GM10266 (cell line): ENCODE data around the gene SPAG4.

Experiments used
- DNase-seq: peaks from one replicate; pipeline ENCODE4 v3.0.0; 2012; ENCODE audit errors: extremely low spot score
- TF ChIP-seq, protein P1 (sequence below): IDR thresholded peaks from 2 replicates; pipeline ENCODE4 v1.5.1; 2012; ENCODE audit warnings: mild to moderate bottlenecking, low read depth; ENCODE audit not compliant: control insufficient read depth, insufficient read depth; ENCODE audit errors: missing control alignments

The SPAG4 gene

GRCh38 chr20:35615667-35616464 lies at the start of gene SPAG4:
Gene SPAG4, plus strand, starts transcription at chr20:35615829. Its CDS starts 175 bp downstream, at chr20:35616004.
- TF ChIP-seq, protein P1, sequence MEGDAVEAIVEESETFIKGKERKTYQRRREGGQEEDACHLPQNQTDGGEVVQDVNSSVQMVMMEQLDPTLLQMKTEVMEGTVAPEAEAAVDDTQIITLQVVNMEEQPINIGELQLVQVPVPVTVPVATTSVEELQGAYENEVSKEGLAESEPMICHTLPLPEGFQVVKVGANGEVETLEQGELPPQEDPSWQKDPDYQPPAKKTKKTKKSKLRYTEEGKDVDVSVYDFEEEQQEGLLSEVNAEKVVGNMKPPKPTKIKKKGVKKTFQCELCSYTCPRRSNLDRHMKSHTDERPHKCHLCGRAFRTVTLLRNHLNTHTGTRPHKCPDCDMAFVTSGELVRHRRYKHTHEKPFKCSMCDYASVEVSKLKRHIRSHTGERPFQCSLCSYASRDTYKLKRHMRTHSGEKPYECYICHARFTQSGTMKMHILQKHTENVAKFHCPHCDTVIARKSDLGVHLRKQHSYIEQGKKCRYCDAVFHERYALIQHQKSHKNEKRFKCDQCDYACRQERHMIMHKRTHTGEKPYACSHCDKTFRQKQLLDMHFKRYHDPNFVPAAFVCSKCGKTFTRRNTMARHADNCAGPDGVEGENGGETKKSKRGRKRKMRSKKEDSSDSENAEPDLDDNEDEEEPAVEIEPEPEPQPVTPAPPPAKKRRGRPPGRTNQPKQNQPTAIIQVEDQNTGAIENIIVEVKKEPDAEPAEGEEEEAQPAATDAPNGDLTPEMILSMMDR, result no peak
- peak; percentile 100 for DNase-seq

- DNase-seq, result no peak
- TF ChIP-seq, protein P1, result no peak
Observed at GRCh38 chr20:35568645-35569044, 47.0 kb upstream of the SPAG4 start.

DNA sequence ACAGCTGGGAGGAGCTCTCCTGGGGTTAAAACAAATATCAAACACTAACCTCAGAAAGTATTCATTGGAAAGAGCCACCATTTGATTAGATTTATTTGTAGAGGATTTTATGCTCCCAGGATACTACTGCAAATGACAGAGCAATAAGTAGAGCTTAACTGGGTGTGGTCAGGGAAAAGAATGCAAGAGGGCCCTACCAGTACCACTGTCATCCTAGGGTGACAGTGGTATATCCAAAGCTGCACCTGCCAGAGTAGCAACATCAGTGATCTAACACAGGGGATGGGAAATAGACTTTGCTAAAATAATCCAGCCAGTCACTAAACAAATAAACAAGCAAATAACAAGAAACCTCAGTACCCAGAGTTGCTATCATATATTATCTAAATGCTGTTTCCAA lies 44.1 kb upstream of the SPAG4 start:
- DNase-seq, result no peak
- TF ChIP-seq, protein P1, result no peak

GRCh38 chr20:35572838-35573237 lies 42.8 kb upstream of the SPAG4 start:
- DNase-seq, result no peak
- TF ChIP-seq, protein P1, result no peak

- DNase-seq, result no peak
- TF ChIP-seq, protein P1, result no peak
Observed at GRCh38 chr20:35575958-35576357, 39.7 kb upstream of the SPAG4 start.

- DNase-seq, result no peak
- TF ChIP-seq, protein P1, result no peak
Observed at GRCh38 chr20:35576816-35577215, 38.8 kb upstream of the SPAG4 start.

DNA sequence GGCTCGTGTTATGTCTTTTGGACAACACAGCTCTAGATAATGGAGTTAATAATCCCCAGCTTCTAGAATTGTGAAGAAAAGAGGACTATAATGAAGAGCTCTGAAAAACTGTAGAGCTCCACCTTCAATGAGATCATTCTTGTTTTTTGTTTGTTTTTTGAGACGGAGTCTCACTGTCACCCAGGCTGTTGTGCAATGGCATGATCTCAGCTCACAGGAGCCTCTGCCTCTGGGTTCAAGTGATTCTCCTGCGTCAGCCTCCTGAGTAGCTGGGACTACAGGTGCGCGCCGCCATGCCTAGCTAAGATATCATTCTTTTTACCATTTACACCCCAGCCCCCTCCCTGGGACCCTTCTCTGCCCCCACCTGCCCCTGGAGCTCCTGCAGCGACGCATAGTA lies 37.2 kb upstream of the SPAG4 start:
- no peak for DNase-seq
- TF ChIP-seq, protein P1, result no peak
